NT2/D1 (cell line): ENCODE measurements around the gene ELMO1.
"Not testable (repeated sequence)": the region's sequence is repeated elsewhere in the genome, so short reads cannot be mapped to it uniquely, and the experiment has no call there.

Source experiments
- DNase-seq: peaks from one replicate; pipeline ENCODE4 v3.0.0-alpha.2; 2011; ENCODE audit warnings: low read depth, low spot score
- H3K27me3 ChIP-seq: 2 replicates; pipeline ENCODE4 v1.6.0; 2011; ENCODE audit warnings: mild to moderate bottlenecking; ENCODE audit not compliant: insufficient read length, insufficient read depth
- H3K36me3 ChIP-seq: 2 replicates; pipeline ENCODE4 v1.6.1; 2011; ENCODE audit warnings: mild to moderate bottlenecking, low read length, mixed read lengths; ENCODE audit not compliant: insufficient read depth, insufficient read length
- H3K4me1 ChIP-seq: 2 replicates; pipeline ENCODE4 v1.5.1; 2011; ENCODE audit not compliant: insufficient read depth, insufficient read length
- H3K4me3 ChIP-seq: 2 replicates; pipeline ENCODE4 v1.5.1; 2011; ENCODE audit warnings: low read depth; ENCODE audit not compliant: insufficient read length
- H3K9ac ChIP-seq: 2 replicates; pipeline ENCODE4 v1.6.0; 2011; ENCODE audit warnings: low read depth; ENCODE audit not compliant: insufficient read length
- H3K9me3 ChIP-seq: 2 replicates; pipeline ENCODE4 v1.5.1; 2011; ENCODE audit warnings: mild to moderate bottlenecking, low read length; ENCODE audit not compliant: insufficient read depth
- SUZ12 ChIP-seq: IDR thresholded peaks from 2 replicates; pipeline ENCODE4 v1.6.1; 2011; ENCODE audit not compliant: insufficient read length, insufficient read depth; ENCODE audit errors: extremely low read depth
- YY1 ChIP-seq: IDR thresholded peaks from 2 replicates; pipeline ENCODE4 v1.6.1; 2011; ENCODE audit not compliant: insufficient read length, insufficient read depth
- ZNF274 ChIP-seq: IDR thresholded peaks from 2 replicates; pipeline ENCODE4 v1.6.1; 2011; ENCODE audit warnings: mild to moderate bottlenecking, low read depth, low read length

Gene ELMO1

GRCh38 chr7:37141742-37142141 is 306.9 kb downstream of the ELMO1 start:
- Histone ChIP-seq H3K9ac (no peak overlapping the region), H3K9me3 (0 out of 2 replicates have a peak, but pooled peaks cover 7% of the 10 kb centered on the region), H3K36me3 (no peaks in the 10 kb centered on the region), H3K27me3 (no peaks in the 10 kb centered on the region), H3K4me3 (no peak overlapping the region), H3K4me1 (no peaks in the 10 kb centered on the region)
- no peak for TF ChIP-seq ZNF274
- TF ChIP-seq YY1, result no peak
- no peak for TF ChIP-seq SUZ12
- no peak for DNase-seq

DNA sequence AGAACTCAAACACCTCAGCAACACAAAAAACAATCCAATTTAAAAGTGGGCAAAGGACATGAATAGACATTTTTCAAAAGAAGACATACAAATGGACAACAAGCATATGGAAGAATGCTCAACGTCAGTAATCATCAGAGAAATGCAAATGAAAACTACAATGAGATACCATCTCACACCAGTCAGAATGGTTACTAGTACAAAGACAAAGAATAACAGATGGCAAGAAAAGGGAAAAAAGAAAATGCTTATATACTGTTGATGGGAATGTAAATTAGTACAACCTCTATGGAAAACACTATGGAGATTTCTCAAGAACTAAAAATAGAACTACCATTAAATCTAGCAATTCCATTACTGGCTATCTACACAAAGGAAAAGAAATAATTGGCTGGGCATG is 314.8 kb downstream of the ELMO1 start:
- H3K9me3 ChIP-seq, DNase-seq, H3K36me3 ChIP-seq, H3K4me3 ChIP-seq, H3K4me1 ChIP-seq, H3K9ac ChIP-seq, H3K27me3 ChIP-seq: not testable (repeated sequence)

- TF ChIP-seq YY1 (no peak), SUZ12 (no peak), ZNF274 (no peak)
- DNase-seq, result no peak
- Histone ChIP-seq H3K9me3 (no peaks in the 10 kb centered on the region), H3K36me3 (peaks cover 3% of the 10 kb centered on the region), H3K4me3 (no peak overlapping the region), H3K9ac (no peak overlapping the region), H3K27me3 (no peaks in the 10 kb centered on the region), H3K4me1 (no peaks in the 10 kb centered on the region)
Observed at GRCh38 chr7:37131855-37132254, 316.8 kb downstream of the ELMO1 start.

- Histone ChIP-seq H3K36me3 (peaks cover 3% of the 10 kb centered on the region), H3K9ac (no peak overlapping the region), H3K4me3 (no peak overlapping the region), H3K4me1 (no peaks in the 10 kb centered on the region), H3K27me3 (no peaks in the 10 kb centered on the region), H3K9me3 (no peaks in the 10 kb centered on the region)
- no peak for DNase-seq
- TF ChIP-seq YY1, result no peak
- no peak for TF ChIP-seq SUZ12
- TF ChIP-seq ZNF274, result no peak
Observed at GRCh38 chr7:37129035-37129425, 319.6 kb downstream of the ELMO1 start.

DNA sequence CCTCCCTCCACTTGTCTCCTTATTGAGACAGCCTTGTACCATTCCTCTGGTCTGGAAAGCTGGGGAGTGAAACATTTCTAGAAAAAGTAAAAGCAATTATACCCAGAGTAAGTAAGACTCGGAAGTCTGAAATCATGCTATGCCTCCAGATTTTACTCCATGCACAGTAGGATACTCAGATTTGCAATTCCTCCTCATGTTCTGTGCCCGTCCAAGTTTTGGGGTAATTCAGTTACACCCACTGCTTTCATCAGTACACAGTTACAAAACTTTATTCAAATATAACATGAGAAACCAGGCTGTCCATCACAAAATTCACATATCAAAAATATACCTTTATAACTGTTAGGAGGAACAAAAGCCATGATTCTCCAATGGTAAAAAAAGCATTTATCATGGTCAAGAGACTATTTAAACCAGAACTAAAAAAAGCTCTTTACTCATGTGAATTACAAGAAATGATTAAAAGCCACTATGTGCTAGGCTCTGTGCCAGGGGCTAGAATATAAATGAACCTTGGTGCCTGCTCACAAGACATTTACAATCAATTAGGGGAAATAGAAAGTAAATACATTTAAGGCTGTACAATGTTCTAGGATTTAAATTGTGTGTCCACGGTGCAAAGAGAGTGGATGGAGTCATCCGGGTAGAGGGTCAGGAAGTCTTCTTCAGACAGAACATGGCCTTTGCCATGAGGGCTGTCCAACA is 320.2 kb downstream of the ELMO1 start:
- no peak for DNase-seq
- H3K9ac ChIP-seq, result no peak overlapping the region
- no peak for TF ChIP-seq SUZ12
- TF ChIP-seq YY1, result no peak
- no peak for TF ChIP-seq ZNF274
- peaks cover 3% of the 10 kb centered on the region for H3K36me3 ChIP-seq
- no peaks in the 10 kb centered on the region for H3K27me3 ChIP-seq
- no peaks in the 10 kb centered on the region for H3K4me1 ChIP-seq
- H3K9me3 ChIP-seq, result no peaks in the 10 kb centered on the region
- no peak overlapping the region for H3K4me3 ChIP-seq

DNA sequence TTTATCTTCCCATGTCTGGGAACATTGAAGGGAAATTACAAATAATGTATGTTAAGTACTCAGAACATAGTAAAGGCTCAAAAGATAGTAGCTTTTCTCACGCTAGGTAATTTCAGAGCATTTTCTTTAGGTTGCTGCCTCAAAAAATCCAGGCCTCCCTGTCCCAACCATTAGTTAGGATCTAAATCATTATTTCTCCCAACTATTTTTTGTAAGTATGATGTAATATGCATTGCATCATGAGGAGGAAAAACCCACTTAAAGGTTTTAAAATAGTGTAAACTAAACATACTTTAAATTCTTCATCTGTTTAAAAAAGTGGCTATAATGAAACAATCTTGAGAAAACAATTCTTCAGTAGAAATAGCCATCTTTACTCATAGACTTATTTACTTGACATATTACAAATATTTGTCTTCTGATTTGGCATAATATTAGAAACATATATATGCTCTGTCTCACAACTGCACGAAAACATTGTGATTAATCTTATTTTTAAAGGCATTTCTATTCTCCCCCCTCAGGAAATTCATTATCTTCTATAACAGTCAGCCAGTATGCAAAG is 329.3 kb downstream of the ELMO1 start:
- Histone ChIP-seq H3K4me1 (peaks cover 3% of the 10 kb centered on the region), H3K9me3 (peaks cover 14% of the 10 kb centered on the region), H3K4me3 (no peak overlapping the region), H3K9ac (no peak overlapping the region), H3K27me3 (no peaks in the 10 kb centered on the region), H3K36me3 (no peaks in the 10 kb centered on the region)
- TF ChIP-seq SUZ12, result no peak
- no peak for TF ChIP-seq ZNF274
- no peak for TF ChIP-seq YY1
- no peak for DNase-seq

DNA sequence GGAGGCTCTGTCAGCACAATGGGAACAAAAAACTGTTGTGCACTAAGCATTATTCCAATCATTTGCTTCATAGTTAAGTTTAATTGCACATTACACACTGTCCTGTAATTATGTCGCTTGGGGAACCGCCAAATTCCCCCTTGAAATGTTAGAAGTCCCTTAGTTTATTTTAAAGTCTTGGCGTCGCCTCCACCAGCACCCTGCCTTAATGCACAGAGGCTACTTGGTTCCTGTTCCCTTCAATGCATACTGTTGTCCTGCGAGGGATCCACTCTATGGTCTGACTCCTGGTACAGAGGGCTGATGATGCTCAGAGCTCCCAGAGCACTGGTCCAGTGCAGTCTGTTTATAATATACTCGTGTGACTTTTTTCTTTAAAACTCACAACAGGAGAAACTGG is 330.7 kb downstream of the ELMO1 start:
- DNase-seq, result no peak
- H3K27me3 ChIP-seq, result no peaks in the 10 kb centered on the region
- H3K4me3 ChIP-seq, result no peak overlapping the region
- no peak overlapping the region for H3K9ac ChIP-seq
- H3K36me3 ChIP-seq, result no peaks in the 10 kb centered on the region
- no peak for TF ChIP-seq ZNF274
- no peak for TF ChIP-seq YY1
- TF ChIP-seq SUZ12, result no peak
- peaks cover 3% of the 10 kb centered on the region for H3K4me1 ChIP-seq
- peaks cover 18% of the 10 kb centered on the region for H3K9me3 ChIP-seq
